Neural cell (in vitro differentiated cells): ENCODE measurements around the gene ARFGAP1.

Experiments
- EP300 ChIP-seq: fragments of 450-650 bp; conservative IDR thresholded peaks from 2 replicates; pipeline ENCODE4 v1.6.1; 2014; ENCODE audit warnings: antibody characterized with exemption, mild to moderate bottlenecking, moderate library complexity; ENCODE audit not compliant: poor library complexity, severe bottlenecking
- EZH2 ChIP-seq: fragments of 200-600, 300-800 bp; shearing (Covaris generic), sonication (generic); IDR thresholded peaks from 2 replicates; pipeline ENCODE4 v1.6.1; 2014; ENCODE audit warnings: antibody characterized with exemption, low read length, borderline replicate concordance, mild to moderate bottlenecking; ENCODE audit not compliant: insufficient read depth, poor library complexity, severe bottlenecking
- POLR2AphosphoS5 ChIP-seq: IDR thresholded peaks from 2 replicates; pipeline ENCODE4 v1.6.1; 2012
- RAD21 ChIP-seq: fragments of 450-650 bp; conservative IDR thresholded peaks from 2 replicates; pipeline ENCODE4 v1.6.1; 2014; ENCODE audit warnings: antibody characterized with exemption, mild to moderate bottlenecking, moderate library complexity
- TAF1 ChIP-seq: IDR thresholded peaks from 2 replicates; pipeline ENCODE4 v1.6.1; 2012; ENCODE audit warnings: low read depth
- TF ChIP-seq, protein P1 (sequence below): fragments of 450-650 bp; IDR thresholded peaks from 2 replicates; pipeline ENCODE4 v1.5.1; 2014; ENCODE audit warnings: antibody characterized with exemption, mild to moderate bottlenecking, moderate library complexity; ENCODE audit not compliant: poor library complexity, severe bottlenecking
- TF ChIP-seq, protein P2 (sequence below): IDR thresholded peaks from 2 replicates; pipeline ENCODE4 v1.6.1; 2012; ENCODE audit warnings: borderline replicate concordance

- TF ChIP-seq, protein P1, sequence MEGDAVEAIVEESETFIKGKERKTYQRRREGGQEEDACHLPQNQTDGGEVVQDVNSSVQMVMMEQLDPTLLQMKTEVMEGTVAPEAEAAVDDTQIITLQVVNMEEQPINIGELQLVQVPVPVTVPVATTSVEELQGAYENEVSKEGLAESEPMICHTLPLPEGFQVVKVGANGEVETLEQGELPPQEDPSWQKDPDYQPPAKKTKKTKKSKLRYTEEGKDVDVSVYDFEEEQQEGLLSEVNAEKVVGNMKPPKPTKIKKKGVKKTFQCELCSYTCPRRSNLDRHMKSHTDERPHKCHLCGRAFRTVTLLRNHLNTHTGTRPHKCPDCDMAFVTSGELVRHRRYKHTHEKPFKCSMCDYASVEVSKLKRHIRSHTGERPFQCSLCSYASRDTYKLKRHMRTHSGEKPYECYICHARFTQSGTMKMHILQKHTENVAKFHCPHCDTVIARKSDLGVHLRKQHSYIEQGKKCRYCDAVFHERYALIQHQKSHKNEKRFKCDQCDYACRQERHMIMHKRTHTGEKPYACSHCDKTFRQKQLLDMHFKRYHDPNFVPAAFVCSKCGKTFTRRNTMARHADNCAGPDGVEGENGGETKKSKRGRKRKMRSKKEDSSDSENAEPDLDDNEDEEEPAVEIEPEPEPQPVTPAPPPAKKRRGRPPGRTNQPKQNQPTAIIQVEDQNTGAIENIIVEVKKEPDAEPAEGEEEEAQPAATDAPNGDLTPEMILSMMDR, result no peak
- TF ChIP-seq EP300 (no peak), EZH2 (no peak), TAF1 (no peak), POLR2AphosphoS5 (no peak), RAD21 (no peak)
- TF ChIP-seq, protein P2, sequence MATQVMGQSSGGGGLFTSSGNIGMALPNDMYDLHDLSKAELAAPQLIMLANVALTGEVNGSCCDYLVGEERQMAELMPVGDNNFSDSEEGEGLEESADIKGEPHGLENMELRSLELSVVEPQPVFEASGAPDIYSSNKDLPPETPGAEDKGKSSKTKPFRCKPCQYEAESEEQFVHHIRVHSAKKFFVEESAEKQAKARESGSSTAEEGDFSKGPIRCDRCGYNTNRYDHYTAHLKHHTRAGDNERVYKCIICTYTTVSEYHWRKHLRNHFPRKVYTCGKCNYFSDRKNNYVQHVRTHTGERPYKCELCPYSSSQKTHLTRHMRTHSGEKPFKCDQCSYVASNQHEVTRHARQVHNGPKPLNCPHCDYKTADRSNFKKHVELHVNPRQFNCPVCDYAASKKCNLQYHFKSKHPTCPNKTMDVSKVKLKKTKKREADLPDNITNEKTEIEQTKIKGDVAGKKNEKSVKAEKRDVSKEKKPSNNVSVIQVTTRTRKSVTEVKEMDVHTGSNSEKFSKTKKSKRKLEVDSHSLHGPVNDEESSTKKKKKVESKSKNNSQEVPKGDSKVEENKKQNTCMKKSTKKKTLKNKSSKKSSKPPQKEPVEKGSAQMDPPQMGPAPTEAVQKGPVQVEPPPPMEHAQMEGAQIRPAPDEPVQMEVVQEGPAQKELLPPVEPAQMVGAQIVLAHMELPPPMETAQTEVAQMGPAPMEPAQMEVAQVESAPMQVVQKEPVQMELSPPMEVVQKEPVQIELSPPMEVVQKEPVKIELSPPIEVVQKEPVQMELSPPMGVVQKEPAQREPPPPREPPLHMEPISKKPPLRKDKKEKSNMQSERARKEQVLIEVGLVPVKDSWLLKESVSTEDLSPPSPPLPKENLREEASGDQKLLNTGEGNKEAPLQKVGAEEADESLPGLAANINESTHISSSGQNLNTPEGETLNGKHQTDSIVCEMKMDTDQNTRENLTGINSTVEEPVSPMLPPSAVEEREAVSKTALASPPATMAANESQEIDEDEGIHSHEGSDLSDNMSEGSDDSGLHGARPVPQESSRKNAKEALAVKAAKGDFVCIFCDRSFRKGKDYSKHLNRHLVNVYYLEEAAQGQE, result no peak
These were observed 63.7 kb downstream of the ARFGAP1 start for GRCh38 chr20:63336232-63336752.
